ENCODE data around the gene IRF2BP2.

GRCh38 chr1:234558330-234558836 is 51.6 kb downstream of the IRF2BP2 start:
- TF ChIP-seq TSHZ2 (CRISPR knock-in tag; IDR thresholded peaks at IDR 0.05), result no peak
- TF ChIP-seq RARB (CRISPR knock-in tag; IDR thresholded peaks at IDR 0.05), result no peak
- TF ChIP-seq, protein P1, sequence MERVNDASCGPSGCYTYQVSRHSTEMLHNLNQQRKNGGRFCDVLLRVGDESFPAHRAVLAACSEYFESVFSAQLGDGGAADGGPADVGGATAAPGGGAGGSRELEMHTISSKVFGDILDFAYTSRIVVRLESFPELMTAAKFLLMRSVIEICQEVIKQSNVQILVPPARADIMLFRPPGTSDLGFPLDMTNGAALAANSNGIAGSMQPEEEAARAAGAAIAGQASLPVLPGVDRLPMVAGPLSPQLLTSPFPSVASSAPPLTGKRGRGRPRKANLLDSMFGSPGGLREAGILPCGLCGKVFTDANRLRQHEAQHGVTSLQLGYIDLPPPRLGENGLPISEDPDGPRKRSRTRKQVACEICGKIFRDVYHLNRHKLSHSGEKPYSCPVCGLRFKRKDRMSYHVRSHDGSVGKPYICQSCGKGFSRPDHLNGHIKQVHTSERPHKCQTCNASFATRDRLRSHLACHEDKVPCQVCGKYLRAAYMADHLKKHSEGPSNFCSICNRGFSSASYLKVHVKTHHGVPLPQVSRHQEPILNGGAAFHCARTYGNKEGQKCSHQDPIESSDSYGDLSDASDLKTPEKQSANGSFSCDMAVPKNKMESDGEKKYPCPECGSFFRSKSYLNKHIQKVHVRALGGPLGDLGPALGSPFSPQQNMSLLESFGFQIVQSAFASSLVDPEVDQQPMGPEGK (CRISPR knock-in tag; IDR thresholded peaks at IDR 0.05; ENCODE audit: borderline replicate concordance), result no peak
- TF ChIP-seq TOX (CRISPR knock-in tag; IDR thresholded peaks at IDR 0.05; ENCODE audit: borderline replicate concordance), result no peak
- TF ChIP-seq ARNTL (CRISPR knock-in tag; IDR thresholded peaks at IDR 0.05; ENCODE audit: borderline replicate concordance, low read depth), result no peak
- no peak for TF ChIP-seq ZC3H10 (CRISPR knock-in tag; IDR thresholded peaks at IDR 0.05)
- TF ChIP-seq, protein P2, sequence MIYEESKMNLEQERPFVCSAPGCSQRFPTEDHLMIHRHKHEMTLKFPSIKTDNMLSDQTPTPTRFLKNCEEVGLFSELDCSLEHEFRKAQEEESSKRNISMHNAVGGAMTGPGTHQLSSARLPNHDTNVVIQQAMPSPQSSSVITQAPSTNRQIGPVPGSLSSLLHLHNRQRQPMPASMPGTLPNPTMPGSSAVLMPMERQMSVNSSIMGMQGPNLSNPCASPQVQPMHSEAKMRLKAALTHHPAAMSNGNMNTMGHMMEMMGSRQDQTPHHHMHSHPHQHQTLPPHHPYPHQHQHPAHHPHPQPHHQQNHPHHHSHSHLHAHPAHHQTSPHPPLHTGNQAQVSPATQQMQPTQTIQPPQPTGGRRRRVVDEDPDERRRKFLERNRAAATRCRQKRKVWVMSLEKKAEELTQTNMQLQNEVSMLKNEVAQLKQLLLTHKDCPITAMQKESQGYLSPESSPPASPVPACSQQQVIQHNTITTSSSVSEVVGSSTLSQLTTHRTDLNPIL (CRISPR knock-in tag; IDR thresholded peaks at IDR 0.05; ENCODE audit: low read depth), result no peak
- peak; percentile 63; the same call in 1 of the 2 replicates for TF ChIP-seq TCF4 (CRISPR knock-in tag; IDR thresholded peaks at IDR 0.05; ENCODE audit: borderline replicate concordance)
- no peak for TF ChIP-seq PPARA (CRISPR knock-in tag; IDR thresholded peaks at IDR 0.05; ENCODE audit: borderline replicate concordance)
- TF ChIP-seq SNAI2 (CRISPR knock-in tag; IDR thresholded peaks at IDR 0.05), result no peak
- TF ChIP-seq GLIS3 (CRISPR knock-in tag; IDR thresholded peaks at IDR 0.05), result no peak
- no peak for TF ChIP-seq ZNF70 (CRISPR knock-in tag; IDR thresholded peaks at IDR 0.05)
- no peak for TF ChIP-seq ZFP3 (CRISPR knock-in tag; IDR thresholded peaks at IDR 0.05)
- no peak for TF ChIP-seq BACH2 (CRISPR knock-in tag; IDR thresholded peaks at IDR 0.05; ENCODE audit: borderline replicate concordance)

Measured in SK-N-SH treated with all-trans-retinoic acid at 6 μM for 48 hours (cell line).